OCI-LY7 (cell line): ENCODE results near the gene MAML3.

ENCODE experiments used
- CTCF ChIP-seq: fragments of 200-600 bp; sonication (generic); conservative IDR thresholded peaks from 2 replicates; pipeline ENCODE4 v1.5.1; 2014; ENCODE audit warnings: mild to moderate bottlenecking, antibody characterized with exemption, low read length, moderate library complexity, mixed read lengths
- EZH2phosphoT487 ChIP-seq: fragments of 200-600 bp; sonication (generic); IDR thresholded peaks from 2 replicates; pipeline ENCODE4 v1.6.1; 2018; ENCODE audit warnings: low read depth, borderline replicate concordance, mild to moderate bottlenecking, mixed run types, antibody characterized with exemption, low read length, moderate library complexity, mixed read lengths

GRCh38 chr4:139876337-139876941 is 277.5 kb downstream of the MAML3 start:
- TF ChIP-seq CTCF (no peak), EZH2phosphoT487 (no peak)
